ENCODE results near the gene BBS9. TPM values are rescaled to one million over a fixed set of nuclear protein-coding genes. Genes with fewer than 3 reads are reported as not detected.

Gene BBS9
- total RNA-seq, 1 experiment from 2014 or later: 26.4 TPM

DNA sequence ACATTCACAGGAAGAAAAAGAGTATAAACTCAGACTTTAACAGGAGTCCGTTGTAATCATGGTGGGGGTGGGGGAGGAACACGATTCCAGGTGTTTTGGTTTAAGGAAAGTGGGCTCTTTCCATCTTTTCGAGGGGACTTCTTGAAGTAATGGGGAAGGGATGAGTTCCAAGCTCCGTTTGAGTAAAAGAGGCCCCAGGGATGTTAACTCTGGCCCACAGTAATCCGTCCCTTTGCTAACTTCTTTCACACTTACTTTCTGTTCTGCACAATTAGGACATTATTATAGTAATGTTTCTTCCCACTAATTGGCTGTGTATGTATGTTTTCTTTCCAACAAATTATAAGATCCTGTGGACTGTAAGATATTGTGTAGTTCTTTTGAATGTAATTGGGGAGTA, 374.4 kb downstream of the BBS9 start:
- no peaks in the 10 kb centered on the region for H3K23me2 ChIP-seq (ENCODE audit: insufficient read length, low read depth, low read length, poor library complexity, severe bottlenecking)
- H3K27me3 ChIP-seq (ENCODE audit: insufficient read depth, low read length): no peaks in the 10 kb centered on the region
- no peak overlapping the region for H2AFZ ChIP-seq (ENCODE audit: low read length)
- no peaks in the 10 kb centered on the region for H3K9me3 Mint-ChIP-seq
- H3K56ac ChIP-seq (ENCODE audit: insufficient read length, low read depth, low read length): no peak overlapping the region
- WGBS (ENCODE audit: extremely low coverage, insufficient read length, low lambda C conversion rate): no CpG with 5 or more reads among the region's 5 CpGs
- H3K18ac ChIP-seq (ENCODE audit: insufficient read length, low read depth, low read length): no peak overlapping the region
- TF ChIP-seq, protein P1, sequence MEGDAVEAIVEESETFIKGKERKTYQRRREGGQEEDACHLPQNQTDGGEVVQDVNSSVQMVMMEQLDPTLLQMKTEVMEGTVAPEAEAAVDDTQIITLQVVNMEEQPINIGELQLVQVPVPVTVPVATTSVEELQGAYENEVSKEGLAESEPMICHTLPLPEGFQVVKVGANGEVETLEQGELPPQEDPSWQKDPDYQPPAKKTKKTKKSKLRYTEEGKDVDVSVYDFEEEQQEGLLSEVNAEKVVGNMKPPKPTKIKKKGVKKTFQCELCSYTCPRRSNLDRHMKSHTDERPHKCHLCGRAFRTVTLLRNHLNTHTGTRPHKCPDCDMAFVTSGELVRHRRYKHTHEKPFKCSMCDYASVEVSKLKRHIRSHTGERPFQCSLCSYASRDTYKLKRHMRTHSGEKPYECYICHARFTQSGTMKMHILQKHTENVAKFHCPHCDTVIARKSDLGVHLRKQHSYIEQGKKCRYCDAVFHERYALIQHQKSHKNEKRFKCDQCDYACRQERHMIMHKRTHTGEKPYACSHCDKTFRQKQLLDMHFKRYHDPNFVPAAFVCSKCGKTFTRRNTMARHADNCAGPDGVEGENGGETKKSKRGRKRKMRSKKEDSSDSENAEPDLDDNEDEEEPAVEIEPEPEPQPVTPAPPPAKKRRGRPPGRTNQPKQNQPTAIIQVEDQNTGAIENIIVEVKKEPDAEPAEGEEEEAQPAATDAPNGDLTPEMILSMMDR (conservative IDR thresholded peaks at IDR 0.05): no peak
- H3K4me3 Mint-ChIP-seq: no peak overlapping the region
- H3K27ac ChIP-seq (ENCODE audit: insufficient read length, low read depth, low read length): no peak overlapping the region
- no peak overlapping the region for H3T11ph ChIP-seq (ENCODE audit: low read length)
- H3K4me1 Mint-ChIP-seq: peaks cover 8 to 9% of the 10 kb centered on the region in 2 experiments
- H3K4ac ChIP-seq (ENCODE audit: low read depth, low read length): no peak overlapping the region
- no peaks in the 10 kb centered on the region for H4K20me1 ChIP-seq (ENCODE audit: control insufficient read depth, insufficient read depth, insufficient read length)
- H4K91ac ChIP-seq (ENCODE audit: insufficient read length, low read depth, low read length): no peak overlapping the region
- H2BK20ac ChIP-seq (ENCODE audit: low read depth, low read length, poor library complexity, severe bottlenecking): no peak overlapping the region
- H2BK12ac ChIP-seq (ENCODE audit: insufficient read length, low read depth, low read length): no peak overlapping the region
- H3K27me3 Mint-ChIP-seq (ENCODE audit: low read depth): no peaks in the 10 kb centered on the region
- H2BK15ac ChIP-seq (ENCODE audit: low read depth, low read length): no peak overlapping the region
- no peak overlapping the region for H4K8ac ChIP-seq (replicated peaks; ENCODE audit: insufficient read length, low read depth, low read length)
- H4K5ac ChIP-seq (ENCODE audit: insufficient read length, low read depth, low read length): no peak overlapping the region
- no peak overlapping the region for H2AK5ac ChIP-seq (ENCODE audit: insufficient read length, low read length)
- H3K4me1 ChIP-seq (ENCODE audit: insufficient read depth, low read length): no peaks in the 10 kb centered on the region; the same call in 1 of the 2 replicates
- no peak overlapping the region for H2BK120ac ChIP-seq (ENCODE audit: low read depth, low read length, poor library complexity, severe bottlenecking)
- peaks cover 2% of the 10 kb centered on the region for H3K79me1 ChIP-seq (ENCODE audit: insufficient read depth, low read depth, low read length, poor library complexity, severe bottlenecking)
- H3K14ac ChIP-seq (ENCODE audit: insufficient read depth, low read length): no peak overlapping the region
- H3K9me3 ChIP-seq (ENCODE audit: control insufficient read depth, low read depth, low read length): no peaks in the 10 kb centered on the region
- no peaks in the 10 kb centered on the region for H3K36me3 Mint-ChIP-seq (ENCODE audit: insufficient read depth in 1 of 3, low read depth in 3 of 3)
- H3K27ac Mint-ChIP-seq: no peak overlapping the region
- H3K23ac ChIP-seq (ENCODE audit: insufficient read length, low read depth, low read length): no peak overlapping the region
- no peak overlapping the region for H3K4me2 ChIP-seq (ENCODE audit: insufficient read depth, insufficient read length, low read length)
- no peak overlapping the region for H3K9ac ChIP-seq (ENCODE audit: extremely low read depth, insufficient read length, low read length)
- no peaks in the 10 kb centered on the region for H3K79me2 ChIP-seq (ENCODE audit: insufficient read depth, low read length)
- H2BK5ac ChIP-seq (ENCODE audit: insufficient read length, low read length): no peak overlapping the region
- no peak for DNase-seq
